Gastrocnemius medialis (tissue), 4 donors: ENCODE results near the gene LRRK1.

Source experiments
- POLR2A ChIP-seq, 2 donors: fragments of 450-650 bp; IDR thresholded peaks; one replicate each; pipeline ENCODE4 v1.6.1; 2017; ENCODE audit warnings: antibody characterized with exemption in 2 of 2, mild to moderate bottlenecking in 2 of 2, moderate library complexity in 2 of 2
- TF ChIP-seq, protein P1 (sequence below), 5 experiments: fragments of 450-650 bp in 3 of 5; fragments of 200-600 bp in 2 of 5; sonication (generic) in 2 of 5; IDR thresholded peaks in 4 of 5; conservative IDR thresholded peaks in 1 of 5; 1 replicate in 4 of 5; 2 replicates in 1 of 5; pipeline ENCODE4 v1.5.1; 2016 to 2019; ENCODE audit warnings: antibody characterized with exemption in 5 of 5, mild to moderate bottlenecking in 3 of 5, moderate library complexity in 3 of 5

DNA sequence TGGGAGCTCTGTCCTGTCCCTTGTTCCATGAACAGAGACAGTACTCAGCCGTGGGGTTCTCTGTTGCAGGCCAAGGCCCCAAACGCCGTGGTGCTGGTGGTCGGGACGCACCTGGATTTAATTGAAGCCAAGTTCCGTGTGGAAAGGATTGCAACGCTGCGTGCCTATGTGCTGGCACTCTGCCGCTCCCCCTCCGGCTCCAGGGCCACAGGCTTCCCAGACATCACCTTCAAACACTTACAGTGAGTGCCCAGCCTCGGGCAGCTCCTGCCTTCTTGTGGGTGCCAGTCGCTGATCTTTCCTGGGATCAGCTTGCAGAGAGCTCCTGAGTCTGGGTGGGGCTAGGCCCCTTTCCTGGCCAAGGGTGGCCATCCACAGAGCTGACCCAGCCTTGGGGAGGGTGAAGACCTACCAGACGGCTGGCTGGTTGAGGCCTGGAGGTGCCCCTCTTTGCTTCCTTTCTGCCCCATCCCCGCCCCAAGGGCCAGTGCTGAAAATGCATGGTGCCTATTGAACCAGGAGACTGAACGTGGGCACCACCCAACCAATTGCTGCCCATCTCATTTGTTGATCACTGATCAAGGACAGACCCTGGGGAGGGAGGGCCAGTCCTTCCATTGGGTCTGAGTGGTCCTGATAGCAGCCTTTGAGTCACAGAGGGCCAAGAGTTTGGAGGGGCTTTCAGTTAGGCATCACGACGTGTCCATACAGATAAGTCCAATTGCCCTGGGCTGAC lies 106.9 kb downstream of the LRRK1 start:
- TF ChIP-seq, protein P1, sequence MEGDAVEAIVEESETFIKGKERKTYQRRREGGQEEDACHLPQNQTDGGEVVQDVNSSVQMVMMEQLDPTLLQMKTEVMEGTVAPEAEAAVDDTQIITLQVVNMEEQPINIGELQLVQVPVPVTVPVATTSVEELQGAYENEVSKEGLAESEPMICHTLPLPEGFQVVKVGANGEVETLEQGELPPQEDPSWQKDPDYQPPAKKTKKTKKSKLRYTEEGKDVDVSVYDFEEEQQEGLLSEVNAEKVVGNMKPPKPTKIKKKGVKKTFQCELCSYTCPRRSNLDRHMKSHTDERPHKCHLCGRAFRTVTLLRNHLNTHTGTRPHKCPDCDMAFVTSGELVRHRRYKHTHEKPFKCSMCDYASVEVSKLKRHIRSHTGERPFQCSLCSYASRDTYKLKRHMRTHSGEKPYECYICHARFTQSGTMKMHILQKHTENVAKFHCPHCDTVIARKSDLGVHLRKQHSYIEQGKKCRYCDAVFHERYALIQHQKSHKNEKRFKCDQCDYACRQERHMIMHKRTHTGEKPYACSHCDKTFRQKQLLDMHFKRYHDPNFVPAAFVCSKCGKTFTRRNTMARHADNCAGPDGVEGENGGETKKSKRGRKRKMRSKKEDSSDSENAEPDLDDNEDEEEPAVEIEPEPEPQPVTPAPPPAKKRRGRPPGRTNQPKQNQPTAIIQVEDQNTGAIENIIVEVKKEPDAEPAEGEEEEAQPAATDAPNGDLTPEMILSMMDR (IDR thresholded peaks at IDR 0.05 in 4 of 5, conservative IDR thresholded peaks at IDR 0.05 in 1 of 5): no peak
- TF ChIP-seq POLR2A (IDR thresholded peaks at IDR 0.05): no peak
